Type B pancreatic cell (in vitro differentiated cells): ENCODE measurements around the gene SYNGR3. TPM values are rescaled to one million over a fixed set of nuclear protein-coding genes. Genes with fewer than 3 reads are reported as not detected.

Experiments used
- DNase-seq: peaks from one replicate; pipeline ENCODE4 v3.0.0; 2021; ENCODE audit warnings: mixed read lengths; ENCODE audit not compliant: unreplicated experiment; ENCODE audit errors: extremely low spot score
- H3K27ac Mint-ChIP-seq: 2 replicates; pipeline ENCODE4 v1.8.0; 2021; ENCODE audit warnings: mild to moderate bottlenecking, mixed read lengths
- H3K27me3 Mint-ChIP-seq: 2 replicates; pipeline ENCODE4 v1.8.0; 2021; ENCODE audit warnings: mixed read lengths
- H3K36me3 Mint-ChIP-seq: 2 replicates; pipeline ENCODE4 v1.8.0; 2021; ENCODE audit warnings: mixed read lengths
- H3K4me1 Mint-ChIP-seq: one replicate; pipeline ENCODE4 v1.8.0; 2021; ENCODE audit warnings: mixed read lengths; ENCODE audit not compliant: unreplicated experiment
- H3K4me3 Mint-ChIP-seq: 2 replicates; pipeline ENCODE4 v1.8.0; 2021; ENCODE audit warnings: mild to moderate bottlenecking, mixed read lengths
- H3K9me3 Mint-ChIP-seq: 2 replicates; pipeline ENCODE4 v1.8.0; 2021; ENCODE audit warnings: mixed read lengths
- CTCF ChIP-seq: fragments of 200-600 bp; sonication (generic); conservative IDR thresholded peaks from 2 replicates; pipeline ENCODE4 v1.5.0; 2021; ENCODE audit warnings: antibody characterized with exemption, mild to moderate bottlenecking
- total RNA-seq: library from RNA; stranded (reverse); gene quantifications from 2 replicates; pipeline ENCODE4 v1.2.1, GENCODE V29; 2021; ENCODE audit warnings: low replicate concordance

Gene SYNGR3
- total RNA-seq, 1 donor from 2014 or later: 2.4 TPM

DNA sequence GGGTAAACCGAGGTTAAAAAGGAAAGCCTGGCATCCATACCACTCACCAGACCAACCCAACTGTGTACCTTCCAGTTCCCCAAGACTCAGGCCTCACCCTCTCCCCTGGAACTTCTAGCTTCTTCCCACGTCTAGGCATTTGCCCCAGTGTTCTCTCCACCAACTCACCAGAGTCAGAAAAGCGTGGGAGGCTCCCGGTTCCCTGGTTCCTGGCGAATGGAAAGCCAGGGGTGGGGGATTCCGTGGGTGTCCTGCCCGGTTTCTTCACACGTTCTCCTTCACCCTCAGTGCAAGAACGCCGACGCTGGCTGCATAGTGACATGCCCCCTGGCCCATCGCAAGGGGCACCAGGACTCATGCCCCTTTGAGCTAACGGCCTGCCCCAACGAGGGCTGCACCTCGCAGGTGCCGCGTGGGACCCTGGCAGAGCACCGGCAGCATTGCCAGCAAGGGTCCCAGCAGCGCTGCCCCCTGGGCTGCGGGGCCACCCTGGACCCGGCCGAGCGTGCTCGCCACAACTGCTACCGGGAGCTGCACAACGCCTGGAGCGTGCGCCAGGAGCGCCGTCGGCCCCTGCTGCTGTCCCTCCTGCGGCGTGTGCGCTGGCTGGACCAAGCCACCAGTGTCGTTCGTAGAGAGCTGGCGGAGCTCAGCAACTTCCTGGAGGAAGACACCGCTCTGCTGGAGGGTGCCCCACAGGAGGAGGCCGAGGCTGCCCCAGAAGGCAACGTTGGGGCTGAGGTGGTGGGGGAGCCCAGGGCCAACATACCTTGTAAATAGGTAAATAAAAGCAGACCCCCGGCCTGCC, 21.4 kb upstream of the SYNGR3 start:
- TF ChIP-seq CTCF: no peak
- no peaks in the 10 kb centered on the region for H3K9me3 Mint-ChIP-seq
- DNase-seq: no peak
- H3K4me3 Mint-ChIP-seq: peak overlapping the region; percentile 66
- peaks cover 8% of the 10 kb centered on the region for H3K36me3 Mint-ChIP-seq
- no peaks in the 10 kb centered on the region for H3K27me3 Mint-ChIP-seq
- H3K27ac Mint-ChIP-seq: no peak overlapping the region
- peaks cover 29% of the 10 kb centered on the region for H3K4me1 Mint-ChIP-seq

GRCh38 chr16:1971796-1972489, 17.8 kb upstream of the SYNGR3 start, which contains the start of gene TBL3:
TBL3 (plus strand) TSS chr16:1972053; CDS start chr16:1972165, 112 bp downstream.
- Mint-ChIP-seq H3K4me3 (peak within 1 kb of the TSS; percentile 94), H3K4me1 (peaks cover 16% of the 10 kb centered on the region), H3K9me3 (no peaks in the 10 kb centered on the region), H3K27me3 (no peaks in the 10 kb centered on the region), H3K27ac (peak within 1 kb of the TSS; percentile 95), H3K36me3 (no peaks in the 10 kb centered on the region)
- peak; percentile 94 for DNase-seq
- no peak for TF ChIP-seq CTCF

- peak overlapping the region; percentile 94 for H3K4me3 Mint-ChIP-seq
- peaks cover 16% of the 10 kb centered on the region for H3K4me1 Mint-ChIP-seq
- H3K9me3 Mint-ChIP-seq: no peaks in the 10 kb centered on the region
- H3K27me3 Mint-ChIP-seq: no peaks in the 10 kb centered on the region
- no peak for TF ChIP-seq CTCF
- peak overlapping the region; percentile 95 for H3K27ac Mint-ChIP-seq
- DNase-seq: no peak
- no peaks in the 10 kb centered on the region for H3K36me3 Mint-ChIP-seq
Measured at GRCh38 chr16:1972490-1972877, 17.3 kb upstream of the SYNGR3 start.

GRCh38 chr16:1973461-1974156, 16.2 kb upstream of the SYNGR3 start:
- no peaks in the 10 kb centered on the region for H3K9me3 Mint-ChIP-seq
- peaks cover 16% of the 10 kb centered on the region for H3K4me1 Mint-ChIP-seq
- H3K27me3 Mint-ChIP-seq: no peaks in the 10 kb centered on the region
- no peak for DNase-seq
- no peak overlapping the region for H3K27ac Mint-ChIP-seq
- TF ChIP-seq CTCF: no peak
- H3K36me3 Mint-ChIP-seq: no peaks in the 10 kb centered on the region
- H3K4me3 Mint-ChIP-seq: no peak overlapping the region

DNA sequence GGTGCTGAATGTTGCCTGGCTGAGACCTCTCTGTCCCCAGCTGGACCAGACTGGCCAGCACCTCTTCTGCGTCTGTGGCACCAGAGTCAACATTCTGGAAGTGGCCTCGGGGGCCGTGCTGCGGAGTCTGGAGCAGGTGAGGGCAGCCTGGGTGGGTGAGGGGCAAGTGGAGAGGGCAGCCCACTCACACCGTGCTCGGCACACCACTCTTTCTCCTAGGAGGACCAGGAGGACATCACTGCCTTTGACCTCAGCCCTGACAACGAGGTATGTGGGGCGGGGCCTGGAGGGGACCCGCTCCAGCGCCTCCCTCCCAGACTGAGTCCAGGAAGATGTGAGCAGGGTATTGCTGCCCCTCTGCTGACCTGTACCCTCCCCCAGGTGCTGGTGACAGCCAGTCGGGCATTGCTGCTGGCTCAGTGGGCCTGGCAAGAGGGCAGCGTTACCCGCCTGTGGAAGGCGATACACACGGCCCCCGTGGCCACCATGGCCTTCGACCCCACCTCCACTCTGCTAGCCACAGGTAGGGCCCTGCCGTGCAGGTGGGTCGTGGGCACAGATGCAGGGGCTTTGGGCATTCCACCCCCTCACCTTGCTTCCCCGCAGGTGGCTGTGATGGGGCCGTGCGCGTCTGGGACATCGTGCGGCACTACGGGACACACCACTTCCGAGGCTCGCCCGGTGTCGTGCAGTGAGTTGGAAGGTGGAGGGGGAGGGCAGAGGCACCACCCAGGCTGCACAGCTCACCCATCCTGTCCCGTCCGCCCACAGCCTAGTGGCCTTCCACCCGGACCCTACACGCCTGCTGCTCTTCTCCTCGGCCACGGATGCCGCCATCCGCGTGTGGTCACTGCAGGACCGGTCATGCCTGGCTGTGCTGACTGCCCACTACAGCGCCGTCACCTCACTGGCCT, 15.4 kb upstream of the SYNGR3 start:
- DNase-seq: no peak
- Mint-ChIP-seq H3K9me3 (no peaks in the 10 kb centered on the region), H3K4me1 (peaks cover 16% of the 10 kb centered on the region), H3K4me3 (no peak overlapping the region), H3K27me3 (peaks cover 2% of the 10 kb centered on the region), H3K36me3 (no peaks in the 10 kb centered on the region), H3K27ac (no peak overlapping the region)
- no peak for TF ChIP-seq CTCF
